Head of caudate nucleus (tissue), 42 donors: ENCODE data around the gene CD79A.
"Not testable (repeated sequence)": the region's sequence is repeated elsewhere in the genome, so short reads cannot be mapped to it uniquely, and the experiment has no call there.

Experiments
- DNase-seq, 42 donors: peaks; one replicate each; pipeline versions ENCODE4 v3.0.0 to v3.0.0-alpha.2; 2020 to 2021; ENCODE audit warnings: mixed read lengths in 7 of 42
- intact Hi-C: fragments of 100-400 bp; cut with DNase I; formaldehyde crosslinking; loops from one replicate; pipeline ENCODE4 v1.15.0; 2022

The CD79A gene

DNA sequence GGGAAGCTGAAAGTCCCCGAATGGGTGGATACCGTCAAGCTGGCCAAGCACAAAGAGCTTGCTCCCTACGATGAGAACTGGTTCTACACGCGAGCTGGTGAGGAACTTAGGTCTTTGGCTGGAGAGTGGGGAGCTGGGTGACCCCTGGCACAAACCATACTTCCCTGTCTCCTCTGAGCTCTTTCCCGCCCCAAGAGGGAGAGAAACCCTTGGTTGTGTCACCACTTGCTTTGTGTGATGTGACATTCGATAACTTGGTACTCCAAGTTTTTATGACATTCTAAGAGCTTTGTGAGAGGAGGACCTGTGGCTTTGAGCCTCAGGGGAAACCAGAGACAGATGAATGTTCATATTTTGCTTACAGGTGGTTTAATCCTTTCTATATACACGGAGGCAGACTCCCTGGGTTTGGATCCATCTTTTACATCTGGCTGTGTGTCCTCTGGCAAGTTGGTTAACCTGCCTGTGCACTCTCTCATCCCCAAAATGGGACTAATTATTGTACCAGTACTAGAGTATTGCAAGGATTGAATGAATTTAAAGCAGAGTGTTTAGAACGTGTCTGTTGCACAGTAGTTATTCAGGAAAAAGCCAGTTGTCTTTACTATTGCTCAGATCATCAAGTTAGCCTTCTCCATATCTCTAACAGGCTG is 15.8 kb upstream of the CD79A start:
- intact Hi-C loops: loop anchor here (5.0 kb wide), 1 partner anchor 96 kb away; the partner anchor contains the start of gene RABAC1

DNA sequence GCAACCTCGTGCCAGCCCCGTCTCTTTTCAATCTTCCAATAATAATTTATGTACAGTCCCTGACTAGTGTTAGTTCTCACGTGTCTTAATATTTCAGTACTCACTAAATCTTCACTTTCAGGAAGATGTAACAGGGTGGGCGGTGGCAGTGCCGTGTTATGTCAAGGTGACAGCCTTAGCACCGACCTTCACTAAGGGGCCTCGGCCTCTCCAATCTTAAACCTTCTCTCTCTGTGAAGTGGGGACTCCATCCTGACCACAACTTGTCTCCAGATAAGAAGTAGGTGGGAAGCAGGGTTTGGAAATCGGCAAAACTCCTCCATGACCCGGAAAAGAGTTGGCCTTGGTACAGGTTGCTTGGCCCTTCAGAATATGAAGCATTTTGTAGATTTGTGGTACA is 15.2 kb upstream of the CD79A start:
- no peak for DNase-seq
- intact Hi-C loops: loop anchor here (5.0 kb wide), 1 partner anchor 95 kb away; the partner anchor contains the start of gene RABAC1

More for the DNA sequence above, 15.8 kb upstream of the CD79A start:
- no peak for DNase-seq

GRCh38 chr19:41862445-41862986 is 14.6 kb upstream of the CD79A start:
- no peak for DNase-seq
- intact Hi-C loops: loop anchor here (5.0 kb wide), 1 partner anchor 95 kb away; the partner anchor contains the start of gene RABAC1

DNA sequence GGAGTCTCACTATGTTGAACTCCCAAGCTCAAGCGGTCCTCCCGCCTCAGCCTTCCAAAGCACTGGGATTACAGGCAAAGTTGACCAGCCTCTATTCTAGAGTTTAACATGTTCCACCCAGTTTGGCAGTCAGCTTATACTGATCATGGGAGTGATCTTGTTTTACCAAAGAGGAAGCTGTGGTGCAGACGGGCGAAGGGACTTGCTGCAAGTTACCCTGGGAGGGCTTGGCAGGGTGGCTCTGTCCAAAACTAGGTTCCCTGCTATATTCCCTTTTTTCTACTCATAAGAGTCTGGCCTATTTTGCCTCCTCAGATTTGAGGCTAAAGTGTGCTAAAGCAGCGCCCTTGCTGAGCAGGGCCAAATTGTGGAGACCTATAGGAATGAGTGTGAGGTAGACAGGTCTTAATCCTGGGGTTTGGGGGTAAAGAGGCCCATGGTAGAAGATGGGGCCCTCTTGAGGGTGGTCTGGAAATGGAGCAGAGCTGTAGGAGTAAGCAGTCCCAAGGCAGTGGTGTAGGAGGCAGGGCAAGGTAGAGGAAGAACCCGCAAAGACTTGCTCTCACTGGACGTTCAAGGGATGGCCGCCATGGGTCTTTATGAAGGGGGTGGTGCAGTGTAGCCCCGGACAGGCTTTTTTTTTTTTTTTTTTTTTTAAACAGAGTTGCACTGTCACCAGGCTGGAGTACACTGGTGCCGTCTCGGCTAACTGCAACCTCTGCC is 13.7 kb upstream of the CD79A start:
- intact Hi-C loops: loop anchor here (5.0 kb wide), 1 partner anchor 94 kb away; the partner anchor contains the start of gene RABAC1
- no peak for DNase-seq

DNA sequence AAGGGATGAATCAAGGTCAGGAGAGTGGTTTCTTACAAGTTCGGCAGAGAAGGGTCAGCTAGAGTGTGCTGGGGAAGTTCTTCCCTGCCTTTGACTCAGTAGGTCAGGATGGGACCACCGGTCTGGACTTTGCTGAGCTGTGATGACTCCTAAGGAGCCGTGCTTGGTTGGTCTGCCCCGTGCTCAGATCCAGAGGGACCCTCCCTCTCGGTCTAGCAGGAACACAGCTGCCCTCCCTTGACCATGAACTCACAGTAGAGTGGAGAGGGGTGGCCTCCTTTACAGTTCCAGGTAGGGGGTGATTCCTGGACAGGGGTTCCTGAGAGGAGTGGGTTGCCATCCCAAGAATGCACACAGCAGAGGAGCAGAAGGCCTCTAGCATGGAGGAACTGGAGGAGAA is 12.7 kb upstream of the CD79A start:
- intact Hi-C loops: loop anchor here (5.0 kb wide), 1 partner anchor 93 kb away; the partner anchor contains the start of gene RABAC1
- DNase-seq: no peak

GRCh38 chr19:41866284-41866683 is 10.8 kb upstream of the CD79A start:
- no peak for DNase-seq
- intact Hi-C loops: no loop called here

DNA sequence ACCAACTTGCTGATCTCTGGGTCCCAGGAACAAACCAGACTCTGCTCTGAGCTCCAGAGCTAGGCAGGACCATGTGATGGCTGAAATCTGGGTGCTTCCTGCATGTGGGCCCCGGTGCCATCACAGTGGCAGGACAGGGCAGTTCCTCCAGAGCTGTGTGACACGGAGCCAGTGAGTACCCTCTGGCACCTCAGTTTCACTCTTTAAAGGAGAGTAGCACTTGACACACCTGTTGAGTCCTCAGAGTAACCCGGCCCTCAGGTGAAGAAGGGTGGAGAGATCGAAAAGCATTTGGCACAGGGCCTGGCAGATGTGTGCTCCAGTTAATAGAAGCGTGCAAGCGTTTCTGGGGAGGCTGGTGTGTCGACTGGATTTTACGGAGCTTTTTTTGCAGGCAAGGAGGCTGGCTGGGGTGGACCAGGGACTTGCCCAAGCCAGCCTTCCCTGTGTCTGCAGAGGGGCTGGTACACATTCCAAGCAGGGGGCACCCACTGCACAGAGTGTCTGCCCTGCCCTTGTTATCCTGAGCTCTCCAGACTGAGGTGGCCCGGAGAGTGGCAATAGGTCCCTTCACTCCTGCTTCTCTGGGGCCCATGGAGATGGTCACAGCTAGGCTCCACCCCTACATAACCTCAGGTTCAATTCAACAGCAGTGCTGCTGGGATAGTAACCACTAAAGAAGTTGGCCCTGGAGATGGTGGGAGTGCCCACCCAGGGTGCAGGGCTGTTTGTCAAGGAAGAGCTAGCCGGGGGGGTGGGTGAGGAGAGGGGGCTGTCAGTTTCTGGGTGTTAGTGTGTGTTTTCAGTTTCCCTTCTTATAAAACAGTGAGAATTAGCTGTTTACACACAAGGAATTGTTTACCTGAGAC is 8.7 kb upstream of the CD79A start:
- intact Hi-C loops: no loop called here
- no peak for DNase-seq

DNA sequence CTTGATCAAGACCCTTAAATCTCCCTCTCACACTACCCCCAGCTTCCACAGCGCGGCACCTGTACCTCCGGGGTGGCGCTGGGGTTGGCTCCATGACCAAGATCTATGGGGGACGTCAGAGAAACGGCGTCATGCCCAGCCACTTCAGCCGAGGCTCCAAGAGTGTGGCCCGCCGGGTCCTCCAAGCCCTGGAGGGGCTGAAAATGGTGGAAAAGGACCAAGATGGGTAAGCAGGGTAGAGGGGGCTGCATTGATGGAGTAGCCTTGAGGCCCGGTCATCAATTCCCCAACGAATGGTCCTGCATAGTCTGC is 8.1 kb upstream of the CD79A start:
- no peak for DNase-seq
- intact Hi-C loops: no loop called here

DNA sequence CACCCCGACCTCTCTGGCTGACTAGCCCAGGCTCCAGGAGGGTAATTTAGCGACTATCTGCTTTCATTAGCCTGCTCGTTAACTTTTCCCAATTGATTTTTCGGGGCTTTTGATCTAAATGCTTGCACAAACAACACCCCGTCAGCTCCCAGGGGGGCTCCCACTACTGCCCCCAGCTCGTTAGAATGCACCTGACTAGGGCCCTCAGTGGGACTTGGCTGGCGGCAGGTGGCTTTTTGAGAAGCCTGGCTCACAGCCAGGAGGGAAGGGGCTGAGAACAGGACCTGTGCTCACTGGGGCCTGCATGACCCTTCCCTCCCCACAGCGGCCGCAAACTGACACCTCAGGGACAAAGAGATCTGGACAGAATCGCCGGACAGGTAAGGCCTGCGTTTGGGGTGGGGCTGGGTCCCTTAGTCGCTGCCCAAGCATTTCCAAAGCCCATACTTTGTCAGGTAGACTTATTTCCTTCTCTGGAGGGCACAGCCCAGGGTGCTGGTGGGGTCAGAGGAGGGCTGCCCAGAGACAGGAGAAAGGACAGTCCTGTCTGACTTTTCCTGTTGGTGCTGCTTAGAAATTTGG is 7.6 kb upstream of the CD79A start:
- intact Hi-C loops: no loop called here
- no peak for DNase-seq

DNA sequence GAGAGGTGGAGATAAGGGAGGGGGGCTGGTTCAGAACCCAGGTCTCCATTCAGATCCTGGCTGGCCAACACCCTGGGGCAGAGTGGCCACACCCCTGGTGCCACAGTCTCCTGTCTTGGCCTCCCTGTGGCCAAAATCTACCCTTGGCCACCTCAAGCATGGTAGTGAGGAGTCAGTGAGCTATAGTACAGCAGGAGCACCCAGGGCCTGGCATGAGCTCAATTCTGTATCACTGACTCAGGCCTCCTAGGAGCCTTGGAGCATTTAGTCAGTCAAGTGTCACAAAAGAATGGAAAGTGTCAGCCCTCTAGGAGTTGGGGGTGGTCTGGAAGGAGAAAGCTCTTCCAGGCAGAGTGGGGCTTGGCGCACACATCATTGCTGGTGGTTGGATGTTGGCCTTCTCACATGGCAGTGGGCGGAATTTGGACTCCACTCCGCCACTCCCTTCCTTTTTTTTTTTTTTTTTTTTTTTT is 6.6 kb upstream of the CD79A start:
- intact Hi-C loops: loop anchor here (10.0 kb wide), 1 partner anchor 64 kb away; no protein-coding TSS in a partner anchor
- DNase-seq: no peak

GRCh38 chr19:41871573-41872383 is 5.3 kb upstream of the CD79A start:
- DNase-seq: peak in 8 of 42 donors; percentile 17 to 28 (median 24)
- intact Hi-C loops: loop anchor here (10.0 kb wide), 1 partner anchor 63 kb away; no protein-coding TSS in a partner anchor

- intact Hi-C loops: loop anchor here (10.0 kb wide), 1 partner anchor 62 kb away; no protein-coding TSS in a partner anchor
- no peak for DNase-seq
These were observed 4.7 kb upstream of the CD79A start for GRCh38 chr19:41872384-41872774.

DNA sequence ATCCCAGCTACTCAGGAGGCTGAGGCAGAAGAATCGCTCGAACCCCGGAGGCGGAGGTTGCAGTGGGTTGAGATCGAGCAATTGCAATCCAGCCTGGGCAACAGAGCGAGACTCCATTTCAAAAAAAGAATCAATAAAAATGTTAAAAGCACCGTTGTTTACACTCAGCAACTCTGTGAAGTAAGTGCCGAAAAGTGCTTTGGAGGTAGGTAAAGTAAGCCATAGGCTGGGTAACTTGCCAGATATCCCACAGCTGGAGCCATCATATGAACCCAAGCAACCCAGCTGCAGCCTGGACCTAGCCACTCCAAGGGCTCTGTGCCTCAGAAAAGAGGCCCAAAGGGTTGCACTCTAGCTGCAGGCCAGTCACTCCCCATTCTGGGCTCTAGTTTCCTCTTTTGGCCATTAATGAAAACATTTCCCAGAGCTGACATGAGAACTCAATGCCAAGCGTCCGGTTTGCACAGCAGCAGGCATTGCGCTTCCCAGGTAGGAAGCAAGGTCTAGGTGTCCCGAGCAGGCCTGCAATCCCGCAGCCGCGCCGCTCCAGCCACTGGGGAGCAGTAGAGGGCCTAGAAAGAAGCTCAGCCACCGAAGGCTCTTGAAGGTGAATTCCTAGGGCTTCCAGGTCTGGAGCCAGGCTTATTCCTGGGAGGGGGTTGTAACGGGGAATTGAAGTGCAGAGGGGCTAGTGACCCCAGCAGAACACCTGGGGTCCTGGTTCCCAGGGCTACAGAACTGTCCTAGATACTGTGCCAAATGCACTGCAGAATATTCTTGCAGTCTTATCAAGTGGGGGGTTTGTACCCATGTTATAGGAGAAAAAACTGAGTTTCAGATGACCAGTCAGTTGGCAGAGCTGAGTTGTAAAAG is 4.1 kb upstream of the CD79A start:
- DNase-seq: peak; percentile 41 to 83 (median 70)
- intact Hi-C loops: loop anchor here (10.0 kb wide), 1 partner anchor 62 kb away; no protein-coding TSS in a partner anchor

DNA sequence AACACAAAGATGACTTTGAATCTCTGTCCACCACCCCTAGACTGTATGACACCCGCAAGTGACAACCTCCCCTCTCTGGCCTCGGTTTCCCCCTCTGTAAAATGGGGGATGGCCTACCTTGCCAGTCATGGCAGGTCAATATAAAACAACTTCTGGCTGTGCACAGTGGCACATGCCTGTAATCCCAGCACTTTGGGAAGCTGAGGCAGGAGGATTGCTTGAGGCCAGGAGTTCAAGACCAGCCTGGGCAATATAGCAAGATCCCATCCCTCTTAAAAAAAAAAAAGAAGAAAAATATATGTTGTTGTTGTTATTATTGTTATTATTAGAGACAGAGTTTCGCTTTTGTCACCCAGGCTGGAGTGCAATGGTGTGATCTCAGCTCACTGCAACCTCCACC is 1.1 kb upstream of the CD79A start:
- intact Hi-C loops: loop anchor here (10.0 kb wide), 1 partner anchor 59 kb away; no protein-coding TSS in a partner anchor
- not testable (repeated sequence) for DNase-seq

GRCh38 chr19:41877916-41878905 is 1.1 kb downstream of the CD79A start:
- DNase-seq: no peak
- intact Hi-C loops: loop anchor here (10.0 kb wide), 1 partner anchor 57 kb away; no protein-coding TSS in a partner anchor
